Neural progenitor cell (in vitro differentiated cells): Measurements from ENCODE around the gene SHQ1. TPM values are rescaled to one million over a fixed set of nuclear protein-coding genes. Genes with fewer than 3 reads are reported as not detected.

Source experiments
- DNase-seq: peaks from one replicate; pipeline ENCODE4 v3.0.0-alpha.2; 2016; ENCODE audit warnings: low spot score
- H2AFZ ChIP-seq: fragments of 200-600 bp; sonication (generic); replicated peaks from 2 replicates; pipeline ENCODE4 v1.6.1; 2016; ENCODE audit warnings: antibody characterized with exemption
- H3F3A ChIP-seq: fragments of 200-600 bp; sonication (generic); 2 replicates; pipeline ENCODE4 v1.6.1; 2016; ENCODE audit warnings: antibody characterized with exemption, low read depth
- H3K27ac ChIP-seq: fragments of 200-600 bp; sonication (generic); 2 replicates; pipeline ENCODE4 v1.5.1; 2016; ENCODE audit warnings: mild to moderate bottlenecking
- H3K27me3 ChIP-seq: fragments of 200-600 bp; sonication (generic); 2 replicates; pipeline ENCODE4 v1.6.1; 2016; ENCODE audit warnings: mild to moderate bottlenecking, moderate library complexity
- H3K36me3 ChIP-seq: fragments of 200-600 bp; sonication (generic); 2 replicates; pipeline ENCODE4 v1.5.1; 2016
- H3K4me1 ChIP-seq: fragments of 200-600 bp; sonication (generic); 2 replicates; pipeline ENCODE4 v1.6.1; 2016; ENCODE audit warnings: mixed run types
- H3K4me2 ChIP-seq: fragments of 200-600 bp; sonication (generic); 2 replicates; pipeline ENCODE4 v1.6.1; 2016
- H3K4me3 ChIP-seq: fragments of 200-600 bp; sonication (generic); 2 replicates; pipeline ENCODE4 v1.5.1; 2016
- H3K79me2 ChIP-seq: fragments of 200-600 bp; sonication (generic); 2 replicates; pipeline ENCODE4 v1.6.1; 2016; ENCODE audit warnings: low read depth
- H3K9ac ChIP-seq: fragments of 200-600 bp; sonication (generic); 2 replicates; pipeline ENCODE4 v1.6.1; 2016
- H3K9me3 ChIP-seq: fragments of 200-600 bp; sonication (generic); 2 replicates; pipeline ENCODE4 v1.5.1; 2016; ENCODE audit warnings: low read depth
- H4K20me1 ChIP-seq: fragments of 200-600 bp; sonication (generic); 2 replicates; pipeline ENCODE4 v1.6.1; 2016; ENCODE audit warnings: low read depth
- H3K27ac Mint-ChIP-seq: 3 replicates; pipeline ENCODE4 v1.8.0; 2021; ENCODE audit warnings: mixed read lengths
- H3K27me3 Mint-ChIP-seq: 2 replicates; pipeline ENCODE4 v1.8.0; 2022; ENCODE audit warnings: low read depth, mild to moderate bottlenecking, inconsistent platforms, moderate library complexity, mixed read lengths; ENCODE audit not compliant: insufficient read depth
- H3K36me3 Mint-ChIP-seq: 3 replicates; pipeline ENCODE4 v1.8.0; 2021; ENCODE audit warnings: mixed read lengths
- H3K4me1 Mint-ChIP-seq: 3 replicates; pipeline ENCODE4 v1.8.0; 2021; ENCODE audit warnings: mixed read lengths
- H3K4me3 Mint-ChIP-seq: 3 replicates; pipeline ENCODE4 v1.8.0; 2021; ENCODE audit warnings: mild to moderate bottlenecking, moderate library complexity, mixed read lengths
- H3K9me3 Mint-ChIP-seq: 3 replicates; pipeline ENCODE4 v1.8.0; 2020; ENCODE audit warnings: mixed read lengths
- CTCF ChIP-seq: fragments of 200-600 bp; sonication (generic); IDR thresholded peaks from 2 replicates; pipeline ENCODE4 v1.5.1; 2017; ENCODE audit warnings: antibody characterized with exemption, mild to moderate bottlenecking
- EZH2 ChIP-seq: fragments of 200-600 bp; sonication (generic); IDR thresholded peaks from 2 replicates; pipeline ENCODE4 v1.6.1; 2017; ENCODE audit warnings: antibody characterized with exemption, mild to moderate bottlenecking, moderate library complexity
- EZH2phosphoT487 ChIP-seq: fragments of 200-600 bp; sonication (generic); IDR thresholded peaks from 2 replicates; pipeline ENCODE4 v1.6.1; 2017; ENCODE audit warnings: antibody characterized with exemption
- total RNA-seq: library from RNA; depleted of rRNA; stranded (reverse); fragments of >200 nt; gene quantifications from 2 replicates; pipeline ENCODE4 v1.2.3, GENCODE V29; 2015; ENCODE audit warnings: low replicate concordance

SHQ1 gene
- total RNA-seq, 1 donor from 2014 or later, result 21.3 TPM

- H3K4me3 Mint-ChIP-seq, result no peak overlapping the region
- no peaks in the 10 kb centered on the region for H3F3A ChIP-seq
- TF ChIP-seq EZH2phosphoT487 (no peak), EZH2 (no peak), CTCF (no peak)
- H3K4me1 ChIP-seq, result peaks cover 4% of the 10 kb centered on the region
- H3K36me3 ChIP-seq, result no peaks in the 10 kb centered on the region
- no peak for DNase-seq
- no peaks in the 10 kb centered on the region for H3K27me3 Mint-ChIP-seq
- H3K4me1 Mint-ChIP-seq, result no peaks in the 10 kb centered on the region
- no peak overlapping the region for H3K27ac Mint-ChIP-seq
- H3K4me3 ChIP-seq, result no peak overlapping the region
- H2AFZ ChIP-seq, result no peak overlapping the region
- no peaks in the 10 kb centered on the region for H3K79me2 ChIP-seq
- H3K9me3 ChIP-seq, result no peaks in the 10 kb centered on the region
- H3K9me3 Mint-ChIP-seq, result no peaks in the 10 kb centered on the region
- no peak overlapping the region for H3K9ac ChIP-seq
- H4K20me1 ChIP-seq, result no peaks in the 10 kb centered on the region
- no peak overlapping the region for H3K27ac ChIP-seq
- no peaks in the 10 kb centered on the region for H3K27me3 ChIP-seq
- H3K4me2 ChIP-seq, result no peak overlapping the region
- peaks cover 6% of the 10 kb centered on the region for H3K36me3 Mint-ChIP-seq
Observed at GRCh38 chr3:72786668-72787067, 61.6 kb downstream of the SHQ1 start.

GRCh38 chr3:72784226-72784625 is 64.0 kb downstream of the SHQ1 start:
- Mint-ChIP-seq H3K27me3 (no peaks in the 10 kb centered on the region), H3K4me3 (no peak overlapping the region), H3K27ac (no peak overlapping the region), H3K4me1 (no peaks in the 10 kb centered on the region), H3K9me3 (no peaks in the 10 kb centered on the region), H3K36me3 (no peaks in the 10 kb centered on the region)
- no peaks in the 10 kb centered on the region for H4K20me1 ChIP-seq
- no peaks in the 10 kb centered on the region for H3K4me1 ChIP-seq
- no peak overlapping the region for H3K4me2 ChIP-seq
- no peak for DNase-seq
- H3K36me3 ChIP-seq, result no peaks in the 10 kb centered on the region
- H3K9me3 ChIP-seq, result no peaks in the 10 kb centered on the region
- no peak overlapping the region for H3K4me3 ChIP-seq
- no peak for TF ChIP-seq CTCF
- no peak for TF ChIP-seq EZH2phosphoT487
- no peak for TF ChIP-seq EZH2
- no peaks in the 10 kb centered on the region for H3K27me3 ChIP-seq
- no peaks in the 10 kb centered on the region for H3K79me2 ChIP-seq
- no peak overlapping the region for H3K9ac ChIP-seq
- H3F3A ChIP-seq, result no peaks in the 10 kb centered on the region
- no peak overlapping the region for H2AFZ ChIP-seq
- no peak overlapping the region for H3K27ac ChIP-seq

DNA sequence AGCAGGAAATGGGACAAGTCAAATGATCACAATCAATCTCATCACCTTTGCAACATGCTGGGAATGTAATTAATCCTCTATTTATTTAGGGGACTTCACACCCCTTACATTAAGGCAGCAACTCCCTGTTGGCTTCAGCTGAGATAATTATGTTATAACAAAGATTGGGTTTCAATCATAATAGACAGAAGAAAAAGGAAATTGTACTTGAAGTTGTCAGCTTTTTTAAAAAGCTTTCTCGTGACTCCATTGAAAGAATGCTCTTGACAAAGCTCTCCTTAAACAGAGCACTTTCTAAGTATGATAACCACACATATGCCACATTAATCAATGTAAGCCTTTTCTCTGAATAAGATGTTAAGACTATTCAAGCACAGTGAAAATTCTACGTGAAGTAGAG is 65.7 kb downstream of the SHQ1 start:
- Histone ChIP-seq H4K20me1 (no peaks in the 10 kb centered on the region), H3K4me3 (no peak overlapping the region), H3K27ac (no peak overlapping the region), H3K9ac (no peak overlapping the region), H3K79me2 (no peaks in the 10 kb centered on the region), H2AFZ (no peak overlapping the region), H3K4me1 (no peaks in the 10 kb centered on the region), H3K9me3 (no peaks in the 10 kb centered on the region), H3K27me3 (no peaks in the 10 kb centered on the region), H3K36me3 (no peaks in the 10 kb centered on the region), H3K4me2 (no peak overlapping the region), H3F3A (no peaks in the 10 kb centered on the region)
- Mint-ChIP-seq H3K4me1 (no peaks in the 10 kb centered on the region), H3K27ac (no peak overlapping the region), H3K27me3 (no peaks in the 10 kb centered on the region), H3K9me3 (no peaks in the 10 kb centered on the region), H3K4me3 (no peak overlapping the region), H3K36me3 (no peaks in the 10 kb centered on the region)
- TF ChIP-seq CTCF, result no peak
- no peak for TF ChIP-seq EZH2phosphoT487
- no peak for TF ChIP-seq EZH2
- DNase-seq, result no peak
